ENCODE results near the gene RANBP3.

DNA sequence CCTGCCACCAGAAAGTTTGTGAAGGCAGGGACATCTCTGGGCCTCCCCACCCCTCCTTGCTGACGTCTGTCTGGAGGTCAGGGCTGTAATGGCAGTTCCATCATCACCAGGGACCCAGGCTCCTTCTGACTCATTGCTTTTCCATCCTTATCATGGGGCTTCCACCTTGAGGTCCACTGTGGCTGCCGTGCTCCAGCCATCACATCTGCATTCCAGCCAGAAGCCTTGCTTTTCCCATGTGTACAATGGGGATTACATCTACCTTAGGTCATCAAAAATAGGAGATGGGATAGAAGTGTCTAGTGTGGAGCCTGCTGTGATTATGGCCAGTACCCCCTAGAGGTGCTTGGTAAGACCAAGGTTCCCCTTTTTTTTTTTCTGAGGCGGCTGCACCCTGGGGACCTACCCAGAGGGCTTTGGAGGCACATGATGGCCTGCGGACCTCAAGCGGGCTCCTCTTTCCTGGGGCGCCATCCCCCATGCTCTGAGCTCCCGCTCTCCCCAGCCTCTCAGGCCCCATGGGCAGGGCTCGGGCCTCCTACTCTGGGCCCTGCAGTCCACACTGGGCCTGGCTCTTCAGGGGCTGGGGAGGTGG is 13.4 kb upstream of the RANBP3 start:
- no peak for TF ChIP-seq ZNF274 (IDR thresholded peaks at IDR 0.05; ENCODE audit: low read depth, low read length)
- TF ChIP-seq SUZ12 (IDR thresholded peaks at IDR 0.05; ENCODE audit: extremely low read depth, insufficient read depth, insufficient read length): no peak
- no peak for TF ChIP-seq YY1 (IDR thresholded peaks at IDR 0.05; ENCODE audit: insufficient read depth, insufficient read length)

Measured in NT2/D1 (cell line).